HL-60/S4 treated with retinoic acid at 250 ng/mL for 4 days and 3 days (cell line): ENCODE measurements around the gene NCKAP5L.

Experiments used
- in situ Hi-C: fragments of 300-500 bp; cut with MboI; formaldehyde crosslinking; loops from 2 replicates; pipeline ENCODE4 v1.7.0; 2022; ENCODE audit warnings: low sequenced_read_pairs

Gene NCKAP5L

DNA sequence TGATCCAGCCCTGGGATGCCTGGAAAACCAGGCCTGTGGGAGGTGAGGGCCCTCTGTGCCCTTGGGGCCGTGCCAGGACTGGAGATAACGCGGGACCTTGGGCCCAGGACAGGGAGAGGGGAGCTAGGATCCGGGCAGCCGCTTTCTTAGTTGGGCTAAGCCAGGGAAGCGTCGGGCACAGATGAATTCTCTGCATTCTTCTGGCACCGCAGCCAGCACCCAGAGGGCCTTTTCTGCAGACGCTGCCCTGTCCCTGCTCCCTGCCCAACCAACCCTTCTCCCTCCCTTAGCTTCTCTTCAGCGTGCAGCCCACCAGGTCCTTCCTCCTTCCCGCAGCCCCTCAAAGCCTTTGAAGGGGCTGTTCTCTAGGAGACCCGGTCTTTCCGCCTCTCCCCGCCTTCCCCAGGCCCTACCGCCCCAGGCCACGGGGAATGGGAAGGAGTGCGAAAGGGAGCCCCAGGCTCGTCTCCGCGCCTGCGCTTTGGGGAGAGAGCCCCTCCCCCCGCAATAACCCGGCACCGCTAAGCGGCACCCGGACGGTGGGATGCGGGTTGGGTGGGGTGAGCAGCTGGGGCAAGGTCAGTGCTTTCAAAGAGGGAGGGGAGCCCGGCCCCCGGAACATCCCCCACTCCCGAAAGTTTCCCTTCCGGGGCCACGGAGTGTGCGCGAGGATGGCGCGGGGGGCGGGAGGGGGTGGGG, 663 bp downstream of the NCKAP5L start:
- in situ Hi-C loops, result no loop called here

DNA sequence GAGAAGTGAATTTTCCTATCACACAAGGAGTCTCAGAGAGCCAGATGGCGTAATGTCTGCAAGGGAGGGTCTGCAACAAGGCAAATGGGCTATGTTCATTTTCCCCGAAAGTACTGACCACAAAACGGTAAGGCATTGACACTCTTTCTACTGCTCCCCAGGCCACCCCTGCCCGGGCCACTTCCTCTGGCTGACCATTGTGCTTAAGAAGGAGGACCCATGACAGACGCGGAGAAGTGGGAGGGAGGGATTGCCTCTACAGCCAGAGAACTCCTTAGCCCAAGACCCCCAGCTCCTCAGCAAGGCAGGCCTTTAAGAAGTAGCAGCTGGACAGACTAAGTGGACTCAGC, 1.2 kb downstream of the NCKAP5L start:
- in situ Hi-C loops, result no loop called here

DNA sequence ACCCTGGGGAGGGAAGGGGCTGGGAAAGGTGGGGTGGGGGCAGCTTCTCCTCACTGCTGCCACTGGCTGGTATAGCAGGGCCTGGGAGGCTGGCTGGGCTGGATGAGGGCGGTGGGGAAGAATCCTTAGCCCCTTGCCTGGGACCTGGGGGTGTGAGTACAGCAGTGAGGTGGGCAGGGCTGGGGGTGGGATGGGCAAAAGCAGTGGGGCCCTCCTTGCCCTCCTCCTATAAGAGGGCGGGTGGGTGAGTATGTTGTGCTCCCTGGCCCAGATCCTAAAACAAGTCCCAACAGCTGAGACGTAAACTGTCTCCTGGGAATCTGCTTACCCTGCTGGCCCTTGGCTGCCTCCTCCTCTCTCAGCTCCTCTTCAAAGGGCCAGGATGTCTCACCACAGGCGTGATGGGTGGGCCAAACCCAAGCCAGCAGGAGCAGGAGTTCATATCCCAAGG, 2.2 kb downstream of the NCKAP5L start:
- in situ Hi-C loops, result no loop called here

DNA sequence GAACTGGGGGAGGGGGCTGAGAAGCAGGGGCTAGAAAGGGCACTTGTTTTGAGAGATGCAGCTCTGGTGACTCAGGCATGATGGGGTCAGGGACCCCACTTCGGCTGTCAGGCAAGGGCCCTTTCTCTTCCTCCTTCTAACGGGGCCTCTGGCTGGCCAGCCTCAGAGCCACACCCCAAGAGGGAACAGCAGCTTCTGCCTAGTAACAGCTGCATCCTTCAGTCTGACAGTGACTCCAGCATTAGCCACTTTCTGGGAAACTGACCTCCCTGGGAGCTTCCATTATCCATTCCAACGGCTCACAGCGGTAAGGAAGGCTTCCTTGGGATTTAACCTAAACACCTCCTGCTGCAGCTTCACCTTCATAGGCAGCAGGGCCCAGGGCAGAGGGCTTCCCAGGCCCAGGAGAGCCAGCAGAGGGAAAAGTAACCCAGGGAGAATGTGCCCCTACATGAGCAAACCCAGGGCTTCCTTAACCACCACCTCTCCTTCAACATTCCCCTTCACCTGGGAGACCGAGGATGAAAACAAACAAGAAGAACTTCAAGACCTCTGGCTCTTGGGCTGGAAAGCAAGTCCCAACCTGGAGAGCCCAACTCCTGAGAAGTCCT, 2.7 kb downstream of the NCKAP5L start:
- in situ Hi-C loops, result no loop called here

DNA sequence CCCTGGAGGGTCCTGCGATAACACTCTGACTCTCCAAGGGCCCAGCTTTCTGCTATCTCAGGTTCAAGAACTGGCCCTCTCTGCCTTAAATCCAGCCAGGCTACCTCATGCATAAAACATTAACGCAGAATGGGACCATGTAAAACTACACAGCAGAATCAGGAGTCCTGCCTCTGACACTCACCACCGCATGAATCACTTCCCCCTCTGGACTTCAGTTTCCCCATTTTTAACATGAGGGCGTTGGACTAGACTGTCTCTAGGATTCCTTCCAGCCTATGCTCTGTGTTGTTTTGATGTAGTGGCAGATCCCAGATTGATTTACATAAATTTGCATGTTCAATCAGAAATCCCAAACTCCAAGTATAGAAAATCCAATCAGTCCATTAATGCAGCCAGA, 3.3 kb downstream of the NCKAP5L start:
- in situ Hi-C loops, result no loop called here

DNA sequence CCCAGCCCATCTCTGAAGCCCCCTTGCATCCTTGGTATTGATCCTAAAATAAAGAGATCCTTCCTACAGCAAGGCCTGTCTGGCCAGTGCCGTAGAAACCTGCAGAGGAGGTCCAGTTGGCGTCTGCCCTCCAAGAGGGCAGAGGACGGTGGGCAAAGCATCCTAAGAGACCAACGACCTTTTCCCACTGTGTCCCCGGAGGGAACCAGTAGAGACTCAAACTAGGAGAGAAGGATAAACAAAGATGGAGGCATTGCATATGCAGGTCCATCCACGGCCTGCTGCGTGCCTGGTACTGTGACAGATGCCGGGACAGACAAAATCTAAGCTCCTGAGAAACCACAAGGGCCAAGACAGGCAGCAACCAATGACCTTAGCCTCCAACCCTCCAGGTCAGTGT, 3.8 kb downstream of the NCKAP5L start:
- in situ Hi-C loops, result no loop called here

DNA sequence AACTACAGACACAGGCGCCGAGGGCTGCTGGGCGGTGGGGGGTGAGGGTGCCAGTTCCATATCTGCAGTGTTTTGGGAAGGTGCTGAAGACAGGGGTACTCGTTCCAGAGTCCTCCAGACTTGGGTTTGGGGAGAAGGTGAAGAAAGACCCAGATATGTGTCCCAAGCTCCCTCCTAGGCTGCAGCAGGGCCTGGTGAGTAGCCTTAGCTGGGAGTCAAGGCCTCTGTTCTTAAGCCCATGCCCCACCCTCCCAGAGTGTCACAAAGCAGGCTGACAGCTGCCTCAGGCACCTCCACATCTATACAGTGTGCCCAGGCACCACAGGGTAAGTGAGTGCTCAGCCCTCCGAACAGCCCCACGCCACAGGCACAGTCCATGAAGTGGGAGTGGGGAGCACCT, 4.3 kb downstream of the NCKAP5L start:
- in situ Hi-C loops, result no loop called here

DNA sequence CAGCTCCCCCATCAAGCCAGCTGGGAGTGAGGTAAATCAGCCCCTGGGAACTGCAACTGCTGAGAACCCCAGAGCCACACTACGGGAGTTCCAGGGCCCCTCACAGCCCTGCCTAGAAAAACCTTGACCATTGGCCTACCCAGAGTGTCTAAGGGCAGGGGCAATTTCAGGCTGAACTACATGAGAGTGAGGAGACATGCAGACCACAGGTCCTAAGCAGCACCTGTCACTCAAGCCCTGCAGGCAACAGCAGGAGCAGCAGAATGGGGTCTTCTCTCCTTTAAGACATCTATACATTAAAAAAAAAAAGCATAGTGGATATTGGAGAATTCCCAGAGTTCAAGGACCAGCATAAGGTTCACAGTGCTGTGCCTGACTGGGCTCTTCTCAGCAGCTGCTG, 4.9 kb downstream of the NCKAP5L start:
- in situ Hi-C loops, result no loop called here

DNA sequence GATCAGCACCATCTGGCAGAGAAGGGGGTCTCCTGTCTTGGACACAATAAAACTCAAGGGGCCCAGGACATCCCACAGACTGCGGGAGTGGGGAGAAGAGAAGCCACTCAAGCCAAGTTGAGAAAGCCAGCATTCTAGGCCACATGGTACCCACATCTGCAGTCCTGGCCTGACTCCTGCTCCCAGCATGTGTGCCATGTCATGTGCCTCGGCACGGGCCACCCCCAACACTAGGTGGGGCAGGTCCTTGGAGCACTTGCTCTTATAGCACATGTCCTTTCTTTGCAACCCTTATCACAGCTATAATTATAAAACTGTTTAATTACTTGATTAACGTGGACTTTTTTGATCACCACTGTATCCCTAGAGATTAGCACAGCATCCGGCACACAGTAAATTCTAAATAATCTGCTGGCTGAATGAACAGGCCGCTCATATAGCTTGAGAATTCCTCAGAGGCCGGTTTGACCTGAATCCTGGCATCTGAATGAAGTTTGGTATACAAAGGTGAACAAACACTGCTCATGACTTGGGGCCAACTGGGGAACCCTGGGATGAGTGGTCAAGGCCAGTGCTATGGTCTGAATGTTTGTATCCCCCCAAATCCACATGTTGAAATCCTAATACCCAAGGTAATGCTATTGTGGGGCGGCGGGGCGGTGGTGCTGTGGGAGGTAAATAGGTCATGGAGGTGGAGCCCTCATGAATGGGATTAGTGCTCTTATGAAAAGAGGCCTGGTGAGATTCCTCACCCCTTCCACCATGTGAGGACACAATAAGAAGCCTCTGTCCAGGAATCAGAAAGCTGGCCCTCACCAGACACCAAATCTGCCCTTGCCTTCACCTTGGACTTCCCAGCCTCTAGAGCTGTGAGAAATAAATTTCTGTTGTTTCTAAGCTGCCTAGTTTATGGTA, 6.6 kb downstream of the NCKAP5L start:
- in situ Hi-C loops, result no loop called here

DNA sequence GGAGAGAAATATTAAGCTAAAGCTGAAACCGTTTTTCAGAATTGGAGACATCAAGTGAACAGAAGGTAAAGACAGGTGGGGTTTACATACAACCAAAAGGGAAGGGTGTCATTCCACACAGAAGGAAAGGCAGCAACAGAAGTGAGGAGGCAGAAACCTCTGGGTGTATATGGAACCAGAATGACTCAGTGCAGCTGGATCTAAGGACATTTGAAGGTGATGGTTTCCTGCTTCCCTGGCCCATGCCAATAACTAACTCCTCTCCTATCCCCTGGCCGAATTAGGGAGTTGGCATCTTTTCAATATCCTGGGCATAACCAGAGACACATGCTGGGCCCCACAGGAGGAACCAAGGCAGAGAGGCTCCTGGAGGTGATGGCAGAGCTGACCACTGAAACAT, 8.4 kb downstream of the NCKAP5L start:
- in situ Hi-C loops, result no loop called here

DNA sequence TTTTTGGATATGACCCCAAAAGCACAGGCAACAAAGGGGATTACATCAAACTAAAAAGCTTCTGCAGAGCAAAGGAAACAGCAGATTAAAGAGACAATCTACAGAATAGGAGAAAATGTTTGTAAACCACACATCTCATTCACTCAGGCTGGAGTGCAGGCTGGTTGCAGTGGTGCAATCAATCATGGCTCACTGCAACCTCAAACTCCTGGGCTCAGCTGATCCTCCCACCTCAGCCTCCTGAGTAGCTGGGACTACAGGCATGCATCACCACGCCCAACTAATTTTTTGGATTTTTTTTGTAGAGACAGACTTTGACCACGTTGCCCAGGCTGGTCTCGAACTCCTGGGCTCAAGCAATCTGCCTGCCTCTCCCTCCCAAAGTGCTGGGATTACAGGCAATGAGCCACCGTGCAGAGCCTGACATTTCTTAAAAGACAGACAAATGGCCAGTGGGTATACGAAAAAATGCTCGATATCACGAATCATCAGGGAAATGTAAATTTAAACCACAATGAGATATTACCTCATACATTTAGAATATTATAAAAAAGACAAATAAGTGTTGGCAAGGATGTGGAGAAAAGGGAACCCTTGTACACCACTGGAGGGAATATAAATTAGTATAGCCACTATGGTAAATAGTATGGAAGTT, 9.8 kb downstream of the NCKAP5L start:
- in situ Hi-C loops, result no loop called here

DNA sequence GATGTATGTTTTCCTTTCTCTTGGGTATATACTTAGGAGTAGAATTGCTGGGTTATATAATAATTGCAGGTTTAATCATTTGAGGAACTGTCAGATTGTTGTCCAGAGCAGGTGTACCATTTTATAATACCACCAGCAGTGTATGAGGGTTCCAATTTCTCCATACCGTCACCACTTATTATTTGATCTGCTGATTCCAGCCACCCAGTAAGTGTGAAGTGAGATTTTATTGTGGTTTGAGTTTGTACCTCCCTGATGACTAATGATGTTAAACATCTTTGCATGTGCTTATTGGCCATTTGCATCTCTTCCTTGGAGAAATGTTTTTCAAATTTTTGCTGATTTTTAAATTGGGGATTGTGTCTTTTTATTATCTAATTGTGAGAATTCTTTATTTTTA, 15.1 kb downstream of the NCKAP5L start:
- in situ Hi-C loops, result no loop called here

DNA sequence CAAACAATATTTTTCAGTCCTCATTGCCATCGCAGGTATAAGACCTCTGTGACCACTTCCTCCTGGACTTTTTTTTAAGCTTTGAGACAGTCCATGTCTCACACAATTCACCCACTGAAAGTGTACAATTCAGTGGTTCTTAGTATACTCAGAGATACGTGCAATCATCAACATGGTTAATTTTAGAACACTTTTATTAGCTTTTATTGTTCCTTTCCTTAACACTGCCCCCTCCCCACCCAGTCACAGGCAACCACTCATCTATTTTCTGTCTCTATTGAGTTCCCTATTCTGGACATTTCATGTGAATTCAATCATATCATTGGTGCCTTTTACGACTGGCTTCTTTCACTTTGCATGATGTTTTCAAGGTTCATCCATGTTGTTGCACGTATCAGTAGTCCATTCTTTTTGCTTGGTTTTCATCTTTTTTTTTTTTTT, 16.2 kb downstream of the NCKAP5L start:
- in situ Hi-C loops, result no loop called here

DNA sequence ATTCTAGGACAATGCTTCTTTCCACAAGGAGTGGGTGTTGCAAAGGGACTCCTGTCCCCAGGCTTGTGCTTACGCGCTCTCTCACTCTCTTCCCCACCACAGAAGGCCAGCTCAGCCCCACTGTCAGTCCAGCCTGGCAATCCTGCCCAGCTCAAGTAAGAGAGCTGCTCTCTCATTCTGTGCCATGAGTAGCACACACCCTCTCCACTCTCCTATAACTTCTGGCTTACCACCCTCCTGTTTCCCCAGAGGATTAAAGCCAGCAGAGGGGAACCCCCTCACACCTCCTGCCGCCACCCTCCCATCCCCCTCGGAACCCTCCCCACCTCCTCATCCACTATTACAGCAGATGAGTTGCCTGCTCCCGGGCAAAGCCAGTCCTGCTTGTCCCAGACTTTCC, 17.1 kb downstream of the NCKAP5L start:
- in situ Hi-C loops, result no loop called here

DNA sequence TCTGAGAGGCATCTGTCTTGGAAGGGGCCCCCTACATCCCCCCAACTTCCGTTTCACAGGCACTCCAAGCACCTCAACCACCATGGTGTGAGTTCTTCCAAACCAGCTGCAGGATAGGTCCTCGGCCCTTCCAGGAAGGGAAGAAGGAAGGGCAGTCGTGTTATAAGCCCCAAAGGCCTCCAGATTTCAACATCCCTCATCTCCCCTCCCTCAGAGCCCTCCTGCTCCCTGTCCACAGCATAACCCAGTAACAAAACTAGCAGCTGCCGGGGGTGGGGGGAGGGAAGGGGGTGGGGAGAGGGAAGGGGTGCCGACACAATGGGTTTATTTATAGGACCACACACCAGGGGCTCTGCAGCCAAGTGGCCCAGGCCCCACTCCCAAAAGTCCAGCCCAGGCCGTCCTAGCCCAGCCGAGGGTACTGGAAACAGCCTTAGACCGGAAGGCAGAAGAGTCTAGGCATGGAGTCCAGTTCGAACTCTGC, 18.3 kb downstream of the NCKAP5L start:
- in situ Hi-C loops, result no loop called here

DNA sequence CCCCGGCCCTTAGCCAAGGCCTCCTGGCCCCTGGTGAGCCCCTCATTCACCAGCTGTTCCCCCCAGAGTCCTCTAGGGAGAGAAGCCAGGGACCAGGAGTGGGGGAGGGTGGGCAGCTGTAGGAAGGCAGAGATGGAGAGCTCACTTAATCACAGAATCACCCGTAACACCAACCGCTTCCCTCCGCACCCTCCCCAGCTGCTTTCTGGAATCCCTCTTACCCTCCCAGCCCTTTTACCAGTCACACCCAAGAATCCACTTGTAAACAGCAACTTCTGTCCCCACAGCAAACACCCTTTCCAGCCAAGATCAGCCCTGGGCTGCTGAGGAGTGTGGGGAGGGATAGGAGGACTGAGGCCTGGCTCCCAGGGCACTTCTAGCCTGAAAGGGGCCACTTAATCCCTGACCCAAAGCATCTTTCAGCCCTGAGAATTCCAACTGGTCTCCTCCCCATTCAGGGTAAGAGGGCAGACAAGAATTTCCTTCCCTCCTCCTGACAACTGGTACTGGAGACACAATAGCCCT, 18.8 kb downstream of the NCKAP5L start:
- in situ Hi-C loops, result no loop called here

DNA sequence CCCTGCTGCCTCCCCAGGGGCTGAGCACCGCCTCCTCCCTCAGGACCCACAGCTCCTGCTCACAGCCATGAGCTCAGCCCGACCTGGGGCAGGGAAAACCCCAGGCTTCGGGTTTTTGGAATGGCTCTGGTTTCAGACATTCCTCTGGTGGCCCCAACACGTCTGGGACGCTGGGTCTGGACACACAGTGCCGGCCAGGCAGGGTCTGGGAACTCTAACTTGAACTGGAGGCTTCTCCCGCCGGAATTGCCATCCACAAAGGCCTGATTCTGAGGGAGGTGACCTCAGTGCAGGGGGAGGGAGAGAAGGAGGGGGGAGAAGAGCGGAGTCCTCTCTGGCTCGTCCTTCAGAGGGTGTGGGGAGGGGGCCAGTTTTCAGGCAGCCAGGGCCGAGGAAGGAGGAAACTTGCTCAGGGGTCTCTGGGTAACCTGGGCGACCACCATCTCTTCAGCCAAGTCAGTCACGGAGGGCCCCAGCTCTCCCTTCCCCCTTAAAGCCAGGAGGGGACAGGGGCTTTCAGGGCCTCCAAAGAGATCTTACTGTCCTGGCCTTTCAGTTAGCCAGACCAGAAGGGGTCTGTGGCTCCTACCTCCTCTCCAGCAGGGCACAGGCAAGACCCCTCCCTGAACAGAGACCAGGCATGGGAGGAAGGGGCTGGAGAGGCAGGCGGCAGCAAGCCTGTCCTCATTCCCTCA, 19.4 kb downstream of the NCKAP5L start:
- in situ Hi-C loops, result no loop called here

DNA sequence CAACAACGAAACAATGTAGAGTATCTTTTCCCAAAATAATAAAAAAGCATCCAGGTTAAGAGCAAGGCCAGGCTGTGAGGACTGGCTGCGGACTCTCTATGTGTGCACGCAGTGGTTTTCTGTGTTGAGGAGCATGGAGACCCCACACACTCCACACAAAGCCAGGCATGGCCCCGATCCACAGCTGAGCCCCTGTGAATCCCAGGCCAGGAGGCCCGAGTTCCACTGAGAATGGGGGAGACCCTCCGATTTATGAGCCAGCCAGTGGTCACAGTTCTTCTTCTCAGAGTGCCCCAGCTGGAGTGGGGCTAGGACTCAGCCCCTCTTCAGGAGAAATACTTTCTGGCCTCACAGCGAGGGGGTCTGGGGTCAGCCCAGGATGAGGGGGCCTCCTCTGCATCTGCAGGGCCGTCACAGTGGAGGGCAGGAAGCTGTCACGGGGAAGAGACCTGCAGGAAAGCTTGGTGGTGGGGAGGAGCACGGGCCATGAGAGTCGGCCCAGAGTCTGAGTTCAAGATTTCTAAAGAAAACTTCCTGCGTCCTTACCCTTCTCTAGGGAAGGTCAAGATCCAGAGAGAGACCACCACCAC, 20.1 kb downstream of the NCKAP5L start:
- in situ Hi-C loops, result no loop called here

DNA sequence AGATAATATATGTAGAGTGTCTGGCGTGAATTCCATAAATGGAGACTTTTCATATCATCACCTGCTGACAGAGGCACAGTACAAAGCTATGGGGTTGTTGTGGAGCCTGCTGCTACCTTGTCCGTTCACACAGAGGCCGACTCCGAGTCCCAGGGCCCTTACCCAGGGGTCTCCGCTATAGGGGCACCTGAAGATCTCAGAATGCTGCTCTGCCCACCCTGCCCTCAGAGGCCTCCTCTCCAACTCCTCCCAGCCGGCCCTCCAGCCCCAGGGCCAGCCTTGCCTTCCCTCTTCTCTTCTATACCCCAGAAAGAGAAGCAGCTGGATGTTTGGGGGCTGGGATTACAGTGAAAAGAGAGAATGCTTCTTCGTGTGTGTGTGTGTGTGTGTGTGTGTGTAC, 21.3 kb downstream of the NCKAP5L start:
- in situ Hi-C loops, result no loop called here

DNA sequence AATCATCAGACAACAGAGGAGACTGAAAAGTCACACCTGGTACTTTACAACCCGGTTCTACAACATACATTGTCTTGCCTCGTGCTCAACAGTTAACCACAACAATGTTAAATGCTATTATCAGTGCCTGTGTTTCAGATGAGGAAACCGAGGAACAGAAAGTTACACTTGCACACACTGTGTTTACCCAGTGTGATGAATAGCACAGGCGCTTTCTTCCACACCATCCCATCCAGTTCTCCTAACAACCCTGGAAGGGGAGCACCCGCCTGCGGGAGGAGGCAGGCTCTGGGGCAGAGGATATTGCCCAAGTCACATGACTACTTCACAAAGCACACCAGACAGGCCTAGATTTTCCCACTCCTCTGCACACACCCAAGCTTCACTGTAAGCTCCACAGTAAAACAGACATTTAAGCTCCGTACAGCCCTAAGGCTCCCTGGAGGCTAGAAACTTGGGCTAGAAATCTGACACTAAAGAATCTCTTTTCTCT, 21.8 kb downstream of the NCKAP5L start:
- in situ Hi-C loops, result no loop called here
